Measurements from ENCODE around the gene FARP1. TPM values are rescaled to one million over a fixed set of nuclear protein-coding genes. Genes with fewer than 3 reads are reported as not detected.

Gene FARP1
- total and polyA plus RNA-seq, 10 of the 15 experiments (the other 5 are each of a cell fraction or from before 2014, with no cell fraction given): 0.17 to 6.9 (median 0.68) TPM

DNA sequence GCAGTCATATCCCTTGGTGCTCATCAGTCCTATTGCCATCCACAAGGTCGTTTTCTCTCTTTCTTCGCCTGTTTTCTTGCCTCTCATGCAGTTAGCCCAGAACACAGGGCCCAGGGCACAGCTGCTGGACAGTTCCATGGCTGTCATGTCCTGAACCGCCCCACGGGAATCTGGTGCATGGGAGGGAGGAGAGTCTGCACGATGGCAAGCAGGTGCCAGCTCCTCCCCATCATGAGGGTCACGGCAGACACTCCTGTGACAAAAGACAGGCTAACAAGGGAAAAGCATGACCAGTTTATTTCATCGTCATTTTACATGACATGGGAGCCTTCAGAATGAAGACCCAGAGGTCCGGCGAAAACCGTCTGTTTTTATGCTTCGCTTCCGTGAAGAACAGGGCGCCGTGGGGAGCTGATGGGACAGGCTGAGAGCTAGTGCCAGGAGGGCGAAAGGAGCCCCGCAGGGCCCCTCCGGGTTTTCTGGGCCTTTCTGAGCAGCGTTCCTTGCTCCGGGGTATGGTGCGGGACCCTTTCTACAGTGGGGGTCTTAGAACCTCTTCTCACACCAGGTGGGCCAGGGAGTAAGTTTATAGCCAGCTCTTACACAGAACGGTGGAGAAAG lies 298.3 kb downstream of the FARP1 start:
- no peaks in the 10 kb centered on the region for H3K27me3 ChIP-seq (replicated peaks in 1 of 2; ENCODE audit: control insufficient read depth in 2 of 2, insufficient read depth in 2 of 2, low read length in 1 of 2)
- H4K20me1 ChIP-seq (ENCODE audit: control insufficient read depth, insufficient read depth): no peaks in the 10 kb centered on the region
- ATAC-seq (no peak), DNase-seq (ENCODE audit: low read depth, low spot score) (no peak), FAIRE-seq (no peak)
- TF ChIP-seq POLR2AphosphoS5 (IDR thresholded peaks at IDR 0.05; ENCODE audit: low read length): no peak
- TF ChIP-seq, protein P1, sequence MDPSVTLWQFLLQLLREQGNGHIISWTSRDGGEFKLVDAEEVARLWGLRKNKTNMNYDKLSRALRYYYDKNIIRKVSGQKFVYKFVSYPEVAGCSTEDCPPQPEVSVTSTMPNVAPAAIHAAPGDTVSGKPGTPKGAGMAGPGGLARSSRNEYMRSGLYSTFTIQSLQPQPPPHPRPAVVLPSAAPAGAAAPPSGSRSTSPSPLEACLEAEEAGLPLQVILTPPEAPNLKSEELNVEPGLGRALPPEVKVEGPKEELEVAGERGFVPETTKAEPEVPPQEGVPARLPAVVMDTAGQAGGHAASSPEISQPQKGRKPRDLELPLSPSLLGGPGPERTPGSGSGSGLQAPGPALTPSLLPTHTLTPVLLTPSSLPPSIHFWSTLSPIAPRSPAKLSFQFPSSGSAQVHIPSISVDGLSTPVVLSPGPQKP (IDR thresholded peaks at IDR 0.05; ENCODE audit: low read depth, low read length): no peak
- 52% methylated on average over 21 of the region's 21 CpGs for WGBS (ENCODE audit: insufficient coverage, insufficient replicate concordance, low lambda C conversion rate, missing lambda C conversion rate)
- intact Hi-C loops (cut with micrococcal nuclease; ENCODE audit: unreplicated experiment): no loop called here
- H3K4me3 ChIP-seq: no peak overlapping the region
- peaks cover 6% of the 10 kb centered on the region for H3K4me1 ChIP-seq (ENCODE audit: control insufficient read depth, insufficient read depth, low read length)
- POLR2A ChIA-PET: no interaction called here
- H3K4me2 ChIP-seq (ENCODE audit: control insufficient read depth, insufficient read depth): no peak overlapping the region
- H3K79me2 ChIP-seq (ENCODE audit: control insufficient read depth, insufficient read depth, low read length): no peaks in the 10 kb centered on the region
- H2AFZ ChIP-seq (ENCODE audit: control insufficient read depth, low read depth, low read length): no peak overlapping the region
- no peaks in the 10 kb centered on the region for H3K9me3 ChIP-seq (replicated peaks; ENCODE audit: control insufficient read depth, insufficient read depth, low read length)
- in situ Hi-C loops (cut with MboI): loop anchor here (10.0 kb wide), 2 partner anchors 404 to 586 kb away; no protein-coding TSS in a partner anchor
- no peak overlapping the region for H3K9ac ChIP-seq (ENCODE audit: control insufficient read depth, insufficient read depth, low read length)
- H3K36me3 ChIP-seq (ENCODE audit: control insufficient read depth in 2 of 2, insufficient read depth in 2 of 2, low read length in 1 of 2): no peaks in the 10 kb centered on the region
- no peak overlapping the region for H3K27ac ChIP-seq (ENCODE audit: control insufficient read depth, insufficient read depth)
- SMC1A ChIA-PET (ENCODE audit: uncharacterized antibody, unreplicated experiment): interaction anchor here (2.0 kb wide), 1 partner anchor 212 kb away, joined by 5 read pairs; no protein-coding TSS in a partner anchor
- RAD21 ChIA-PET (ENCODE audit: unreplicated experiment): interaction anchor here (0.5 to 1.3 kb wide), 3 partner anchors 87 to 211 kb away, joined by 3 to 4 read pairs (median 3); no protein-coding TSS in a partner anchor
- BruUV-seq (replicated peaks): no TSS peak
- CTCF ChIA-PET: interaction anchor here (1.4 to 9.1 kb wide), 3 partner anchors 212 to 232 kb away, joined by 3 to 135 read pairs (median 3); no protein-coding TSS in a partner anchor

DNA sequence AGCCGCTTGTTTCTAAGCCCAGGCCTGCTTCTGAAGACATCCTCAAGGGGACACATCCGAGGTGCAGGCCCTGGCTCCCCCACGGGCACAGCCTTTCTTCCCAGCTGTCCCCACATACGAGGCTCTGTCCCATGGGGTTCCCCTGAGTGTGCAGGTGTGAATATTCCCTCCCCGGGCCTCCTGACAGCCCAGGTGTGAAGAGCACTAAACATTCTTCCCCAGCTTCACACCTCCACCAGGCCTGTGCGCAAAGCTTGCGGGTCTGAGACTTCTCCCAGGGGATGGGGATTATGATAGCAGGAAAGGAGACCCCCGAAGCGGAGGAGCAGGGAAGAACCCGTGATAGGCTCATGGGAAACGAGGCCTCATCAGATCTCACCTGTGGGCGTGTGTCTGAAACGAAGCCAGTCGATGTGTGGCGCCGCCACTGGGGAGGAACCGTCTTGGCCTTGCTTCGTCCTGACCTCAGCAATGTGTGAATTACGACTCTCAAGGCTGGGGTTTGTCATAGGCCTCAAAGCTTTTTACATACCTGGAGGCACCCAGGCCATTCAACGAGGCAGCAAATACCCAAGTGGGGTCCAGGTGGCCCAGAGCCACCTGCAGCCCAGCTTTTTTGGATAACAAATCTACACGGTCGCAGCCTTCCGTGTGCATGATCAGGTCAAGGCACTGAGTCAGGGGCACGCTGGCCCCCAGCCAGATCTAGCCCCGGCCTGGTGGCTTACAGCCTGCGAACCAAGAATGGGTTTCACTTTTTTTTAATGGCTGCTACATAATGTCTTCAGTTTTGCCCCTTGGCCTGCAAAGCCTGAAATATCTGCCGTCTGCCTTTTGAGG lies 299.7 kb downstream of the FARP1 start:
- no peak overlapping the region for H3K9ac ChIP-seq (ENCODE audit: control insufficient read depth, insufficient read depth, low read length)
- peaks cover 6% of the 10 kb centered on the region for H3K4me1 ChIP-seq (ENCODE audit: control insufficient read depth, insufficient read depth, low read length)
- RAD21 ChIA-PET (ENCODE audit: unreplicated experiment): interaction anchor here (1.3 to 2.1 kb wide), 2 partner anchors 209 to 211 kb away, joined by 3 to 8 read pairs; no protein-coding TSS in a partner anchor
- TF ChIP-seq JUND (IDR thresholded peaks at IDR 0.05; ENCODE audit: low read depth, low read length) (no peak), RBBP5 (conservative IDR thresholded peaks at IDR 0.05) (no peak), ZNF217 (IDR thresholded peaks at IDR 0.05) (no peak), ZSCAN29 (IDR thresholded peaks at IDR 0.05) (no peak), HDGF (IDR thresholded peaks at IDR 0.05) (no peak)
- TF ChIP-seq, protein P2, sequence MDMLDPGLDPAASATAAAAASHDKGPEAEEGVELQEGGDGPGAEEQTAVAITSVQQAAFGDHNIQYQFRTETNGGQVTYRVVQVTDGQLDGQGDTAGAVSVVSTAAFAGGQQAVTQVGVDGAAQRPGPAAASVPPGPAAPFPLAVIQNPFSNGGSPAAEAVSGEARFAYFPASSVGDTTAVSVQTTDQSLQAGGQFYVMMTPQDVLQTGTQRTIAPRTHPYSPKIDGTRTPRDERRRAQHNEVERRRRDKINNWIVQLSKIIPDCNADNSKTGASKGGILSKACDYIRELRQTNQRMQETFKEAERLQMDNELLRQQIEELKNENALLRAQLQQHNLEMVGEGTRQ (IDR thresholded peaks at IDR 0.05; ENCODE audit: borderline replicate concordance, low read depth, low read length): no peak
- TF ChIP-seq, protein P3, sequence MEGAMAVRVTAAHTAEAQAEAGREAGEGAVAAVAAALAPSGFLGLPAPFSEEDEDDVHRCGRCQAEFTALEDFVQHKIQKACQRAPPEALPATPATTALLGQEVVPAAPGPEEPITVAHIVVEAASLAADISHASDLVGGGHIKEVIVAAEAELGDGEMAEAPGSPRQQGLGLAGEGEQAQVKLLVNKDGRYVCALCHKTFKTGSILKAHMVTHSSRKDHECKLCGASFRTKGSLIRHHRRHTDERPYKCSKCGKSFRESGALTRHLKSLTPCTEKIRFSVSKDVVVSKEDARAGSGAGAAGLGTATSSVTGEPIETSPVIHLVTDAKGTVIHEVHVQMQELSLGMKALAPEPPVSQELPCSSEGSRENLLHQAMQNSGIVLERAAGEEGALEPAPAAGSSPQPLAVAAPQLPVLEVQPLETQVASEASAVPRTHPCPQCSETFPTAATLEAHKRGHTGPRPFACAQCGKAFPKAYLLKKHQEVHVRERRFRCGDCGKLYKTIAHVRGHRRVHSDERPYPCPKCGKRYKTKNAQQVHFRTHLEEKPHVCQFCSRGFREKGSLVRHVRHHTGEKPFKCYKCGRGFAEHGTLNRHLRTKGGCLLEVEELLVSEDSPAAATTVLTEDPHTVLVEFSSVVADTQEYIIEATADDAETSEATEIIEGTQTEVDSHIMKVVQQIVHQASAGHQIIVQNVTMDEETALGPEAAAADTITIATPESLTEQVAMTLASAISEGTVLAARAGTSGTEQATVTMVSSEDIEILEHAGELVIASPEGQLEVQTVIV (IDR thresholded peaks at IDR 0.05; ENCODE audit: borderline replicate concordance, partially characterized antibody): no peak
- TF ChIP-seq, protein P4, sequence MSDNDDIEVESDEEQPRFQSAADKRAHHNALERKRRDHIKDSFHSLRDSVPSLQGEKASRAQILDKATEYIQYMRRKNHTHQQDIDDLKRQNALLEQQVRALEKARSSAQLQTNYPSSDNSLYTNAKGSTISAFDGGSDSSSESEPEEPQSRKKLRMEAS (IDR thresholded peaks at IDR 0.05; ENCODE audit: low read depth, low read length): no peak

More for the DNA sequence above, 299.7 kb downstream of the FARP1 start:
- H3K27me3 ChIP-seq (replicated peaks in 1 of 2; ENCODE audit: control insufficient read depth in 2 of 2, insufficient read depth in 2 of 2, low read length in 1 of 2): no peaks in the 10 kb centered on the region
- H3K9me3 ChIP-seq (replicated peaks; ENCODE audit: control insufficient read depth, insufficient read depth, low read length): no peaks in the 10 kb centered on the region
- no peak overlapping the region for H3K4me2 ChIP-seq (ENCODE audit: control insufficient read depth, insufficient read depth)
- CTCF ChIA-PET: interaction anchor here (1.4 to 9.1 kb wide), 3 partner anchors 211 to 587 kb away, joined by 3 to 135 read pairs (median 14); no protein-coding TSS in a partner anchor
- H4K20me1 ChIP-seq (ENCODE audit: control insufficient read depth, insufficient read depth): no peaks in the 10 kb centered on the region
- H2AFZ ChIP-seq (ENCODE audit: control insufficient read depth, low read depth, low read length): no peak overlapping the region
- SMC1A ChIA-PET (ENCODE audit: uncharacterized antibody, unreplicated experiment): no interaction called here
- in situ Hi-C loops (cut with MboI) (loop anchor here (10.0 kb wide), 2 partner anchors 402 to 588 kb away; no protein-coding TSS in a partner anchor), intact Hi-C loops (cut with micrococcal nuclease; ENCODE audit: unreplicated experiment) (no loop called here)
- POLR2A ChIA-PET: interaction anchor here (0.5 kb wide), 1 partner anchor 52 kb away, joined by 5 read pairs; no protein-coding TSS in a partner anchor
- ATAC-seq (no peak), DNase-seq (ENCODE audit: low read depth, low spot score) (no peak), FAIRE-seq (no peak)
- H3K79me2 ChIP-seq (ENCODE audit: control insufficient read depth, insufficient read depth, low read length): no peaks in the 10 kb centered on the region
- WGBS (ENCODE audit: insufficient coverage, insufficient replicate concordance, low lambda C conversion rate, missing lambda C conversion rate): 48% methylated on average over 27 of the region's 27 CpGs
- no TSS peak for BruUV-seq (replicated peaks)
- H3K4me3 ChIP-seq: no peak overlapping the region
- H3K27ac ChIP-seq (ENCODE audit: control insufficient read depth, insufficient read depth): no peak overlapping the region
- H3K36me3 ChIP-seq (ENCODE audit: control insufficient read depth in 2 of 2, insufficient read depth in 2 of 2, low read length in 1 of 2): no peaks in the 10 kb centered on the region
